ENCODE data around the gene MEIS2. TPM values are rescaled to one million over a fixed set of nuclear protein-coding genes. Genes with fewer than 3 reads are reported as not detected.

Gene MEIS2
- total RNA-seq, 1 experiment from 2014 or later: 9.3 TPM

- ChIA-PET POLR2A (ENCODE audit: low non-redundant PET) (no interaction called here), CTCF (no interaction called here)
- TF ChIP-seq EZH2 (IDR thresholded peaks at IDR 0.05; ENCODE audit: borderline replicate concordance, low read depth, low read length, poor library complexity, severe bottlenecking) (no peak), CTCF (conservative IDR thresholded peaks at IDR 0.05; ENCODE audit: low read depth, low read length) (no peak)
- Histone ChIP-seq H3K27me3 (replicated peaks; ENCODE audit: insufficient read depth, low read depth, low read length, poor library complexity) (no peaks in the 10 kb centered on the region), H3K27ac (ENCODE audit: low read depth, low read length, poor library complexity, severe bottlenecking) (no peak overlapping the region), H3K4me1 (ENCODE audit: insufficient read depth, low read length, poor library complexity, severe bottlenecking) (no peaks in the 10 kb centered on the region), H3K36me3 (ENCODE audit: insufficient read depth, low read length, poor library complexity, severe bottlenecking) (no peaks in the 10 kb centered on the region), H3K4me3 (ENCODE audit: low read depth, low read length, poor library complexity, severe bottlenecking) (no peak overlapping the region), H3K9me3 (ENCODE audit: low read depth, low read length, poor library complexity, severe bottlenecking) (no peaks in the 10 kb centered on the region)
- no peak for DNase-seq (ENCODE audit: low spot score)
- intact Hi-C loops (cut with micrococcal nuclease; ENCODE audit: unreplicated experiment): no loop called here
- BruUV-seq (replicated peaks): no TSS peak
Observed at GRCh38 chr15:37076543-37076942, 23.8 kb downstream of the MEIS2 start.

GRCh38 chr15:37075777-37076176 is 24.6 kb downstream of the MEIS2 start:
- Histone ChIP-seq H3K27ac (ENCODE audit: low read depth, low read length, poor library complexity, severe bottlenecking) (no peak overlapping the region), H3K9me3 (ENCODE audit: low read depth, low read length, poor library complexity, severe bottlenecking) (no peaks in the 10 kb centered on the region), H3K27me3 (replicated peaks; ENCODE audit: insufficient read depth, low read depth, low read length, poor library complexity) (no peaks in the 10 kb centered on the region), H3K4me1 (ENCODE audit: insufficient read depth, low read length, poor library complexity, severe bottlenecking) (no peaks in the 10 kb centered on the region), H3K36me3 (ENCODE audit: insufficient read depth, low read length, poor library complexity, severe bottlenecking) (no peaks in the 10 kb centered on the region), H3K4me3 (ENCODE audit: low read depth, low read length, poor library complexity, severe bottlenecking) (no peak overlapping the region)
- no peak for TF ChIP-seq EZH2 (IDR thresholded peaks at IDR 0.05; ENCODE audit: borderline replicate concordance, low read depth, low read length, poor library complexity, severe bottlenecking)
- CTCF ChIA-PET: no interaction called here
- no peak for DNase-seq (ENCODE audit: low spot score)
- POLR2A ChIA-PET (ENCODE audit: low non-redundant PET): no interaction called here
- BruUV-seq (replicated peaks): no TSS peak
- intact Hi-C loops (cut with micrococcal nuclease; ENCODE audit: unreplicated experiment): no loop called here

GRCh38 chr15:37072181-37072580 is 28.2 kb downstream of the MEIS2 start:
- BruUV-seq (replicated peaks): no TSS peak
- H3K36me3 ChIP-seq (ENCODE audit: insufficient read depth, low read length, poor library complexity, severe bottlenecking): no peaks in the 10 kb centered on the region
- no peak for TF ChIP-seq CTCF (conservative IDR thresholded peaks at IDR 0.05; ENCODE audit: low read depth, low read length)
- no peak for TF ChIP-seq EZH2 (IDR thresholded peaks at IDR 0.05; ENCODE audit: borderline replicate concordance, low read depth, low read length, poor library complexity, severe bottlenecking)
- no peak overlapping the region for H3K27ac ChIP-seq (ENCODE audit: low read depth, low read length, poor library complexity, severe bottlenecking)
- intact Hi-C loops (cut with micrococcal nuclease; ENCODE audit: unreplicated experiment): no loop called here
- DNase-seq (ENCODE audit: low spot score): no peak
- no peak overlapping the region for H3K4me3 ChIP-seq (ENCODE audit: low read depth, low read length, poor library complexity, severe bottlenecking)
- H3K27me3 ChIP-seq (replicated peaks; ENCODE audit: insufficient read depth, low read depth, low read length, poor library complexity): no peaks in the 10 kb centered on the region
- no peaks in the 10 kb centered on the region for H3K4me1 ChIP-seq (ENCODE audit: insufficient read depth, low read length, poor library complexity, severe bottlenecking)
- POLR2A ChIA-PET (ENCODE audit: low non-redundant PET): no interaction called here
- CTCF ChIA-PET: no interaction called here
- H3K9me3 ChIP-seq (ENCODE audit: low read depth, low read length, poor library complexity, severe bottlenecking): no peaks in the 10 kb centered on the region

- no peaks in the 10 kb centered on the region for H3K27me3 ChIP-seq (replicated peaks; ENCODE audit: insufficient read depth, low read depth, low read length, poor library complexity)
- H3K9me3 ChIP-seq (ENCODE audit: low read depth, low read length, poor library complexity, severe bottlenecking): no peaks in the 10 kb centered on the region
- DNase-seq (ENCODE audit: low spot score): no peak
- TF ChIP-seq CTCF (conservative IDR thresholded peaks at IDR 0.05; ENCODE audit: low read depth, low read length) (no peak), EZH2 (IDR thresholded peaks at IDR 0.05; ENCODE audit: borderline replicate concordance, low read depth, low read length, poor library complexity, severe bottlenecking) (no peak)
- no peaks in the 10 kb centered on the region for H3K36me3 ChIP-seq (ENCODE audit: insufficient read depth, low read length, poor library complexity, severe bottlenecking)
- H3K27ac ChIP-seq (ENCODE audit: low read depth, low read length, poor library complexity, severe bottlenecking): no peak overlapping the region
- BruUV-seq (replicated peaks): no TSS peak
- H3K4me1 ChIP-seq (ENCODE audit: insufficient read depth, low read length, poor library complexity, severe bottlenecking): no peaks in the 10 kb centered on the region
- POLR2A ChIA-PET (ENCODE audit: low non-redundant PET): no interaction called here
- intact Hi-C loops (cut with micrococcal nuclease; ENCODE audit: unreplicated experiment): no loop called here
- CTCF ChIA-PET: no interaction called here
- H3K4me3 ChIP-seq (ENCODE audit: low read depth, low read length, poor library complexity, severe bottlenecking): no peak overlapping the region
Observed at GRCh38 chr15:37071134-37071533, 29.2 kb downstream of the MEIS2 start.

Data from A673 (cell line).